Measurements from ENCODE around the gene NFAT5. TPM values are rescaled to one million over a fixed set of nuclear protein-coding genes. Genes with fewer than 3 reads are reported as not detected.
A peak's percentile ranks its signal among the peaks of the same experiment; 100 is the strongest.

NFAT5 gene
- total RNA-seq, 4 donors from 2014 or later: 76.1 to 122 (median 102) TPM

DNA sequence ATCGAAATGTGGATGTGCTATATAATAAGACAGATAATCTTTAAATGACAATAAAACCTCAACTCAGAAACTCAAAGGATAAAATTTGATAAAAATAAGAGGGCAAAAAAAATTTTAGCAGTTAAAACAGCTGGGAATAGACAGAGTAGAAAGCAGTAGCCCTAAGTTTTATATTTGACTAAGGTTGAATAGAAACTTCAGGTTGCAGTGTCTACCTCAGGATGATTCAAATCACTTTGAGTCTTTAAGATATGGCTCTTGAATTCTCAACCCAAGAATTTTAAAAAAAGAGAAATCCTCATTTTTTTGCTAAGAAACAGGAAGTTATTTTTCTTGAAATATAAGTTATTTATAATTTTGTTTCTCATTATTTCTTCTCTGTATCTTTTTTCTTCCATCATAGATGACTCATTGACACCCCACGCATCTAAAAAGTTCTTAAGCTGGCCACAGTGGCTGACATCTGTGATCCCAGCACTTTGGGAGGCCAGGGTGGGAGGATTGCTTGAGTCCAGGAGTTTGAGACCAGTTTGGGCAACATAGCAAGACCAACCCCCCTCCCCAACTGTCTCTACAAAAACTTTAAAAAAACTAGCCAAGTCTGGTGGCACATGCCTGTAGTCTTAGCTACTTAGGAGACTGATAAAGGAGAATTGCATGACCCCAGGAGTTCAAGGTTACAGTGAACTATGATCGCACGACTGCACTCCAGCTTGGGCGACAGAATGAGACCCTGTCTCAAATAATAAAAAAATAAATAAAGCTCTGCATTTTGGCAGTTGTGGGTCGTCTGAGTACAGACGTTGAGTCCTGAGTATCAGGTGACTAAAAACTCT, 23.9 kb downstream of the NFAT5 start:
- H3K27me3 ChIP-seq: no peaks in the 10 kb centered on the region
- H3K9me3 ChIP-seq: no peaks in the 10 kb centered on the region
- no peak overlapping the region for H3K4me3 ChIP-seq (replicated peaks in 1 of 3)
- H3K36me3 ChIP-seq: no peaks in the 10 kb centered on the region
- TF ChIP-seq, protein P1, sequence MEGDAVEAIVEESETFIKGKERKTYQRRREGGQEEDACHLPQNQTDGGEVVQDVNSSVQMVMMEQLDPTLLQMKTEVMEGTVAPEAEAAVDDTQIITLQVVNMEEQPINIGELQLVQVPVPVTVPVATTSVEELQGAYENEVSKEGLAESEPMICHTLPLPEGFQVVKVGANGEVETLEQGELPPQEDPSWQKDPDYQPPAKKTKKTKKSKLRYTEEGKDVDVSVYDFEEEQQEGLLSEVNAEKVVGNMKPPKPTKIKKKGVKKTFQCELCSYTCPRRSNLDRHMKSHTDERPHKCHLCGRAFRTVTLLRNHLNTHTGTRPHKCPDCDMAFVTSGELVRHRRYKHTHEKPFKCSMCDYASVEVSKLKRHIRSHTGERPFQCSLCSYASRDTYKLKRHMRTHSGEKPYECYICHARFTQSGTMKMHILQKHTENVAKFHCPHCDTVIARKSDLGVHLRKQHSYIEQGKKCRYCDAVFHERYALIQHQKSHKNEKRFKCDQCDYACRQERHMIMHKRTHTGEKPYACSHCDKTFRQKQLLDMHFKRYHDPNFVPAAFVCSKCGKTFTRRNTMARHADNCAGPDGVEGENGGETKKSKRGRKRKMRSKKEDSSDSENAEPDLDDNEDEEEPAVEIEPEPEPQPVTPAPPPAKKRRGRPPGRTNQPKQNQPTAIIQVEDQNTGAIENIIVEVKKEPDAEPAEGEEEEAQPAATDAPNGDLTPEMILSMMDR (IDR thresholded peaks at IDR 0.05): no peak
- TF ChIP-seq POLR2A (IDR thresholded peaks at IDR 0.05): no peak
- intact Hi-C loops (cut with DNase I): no loop called here
- H3K27ac ChIP-seq: peak overlapping the region in 1 of 3 donors; percentile 9
- 75 to 85% methylated on average over 7 of the region's 7 CpGs for WGBS, 2 donors
- DNase-seq: no peak
- peaks cover 0 to 6% of the 10 kb centered on the region in 2 donors for H3K4me1 ChIP-seq

DNA sequence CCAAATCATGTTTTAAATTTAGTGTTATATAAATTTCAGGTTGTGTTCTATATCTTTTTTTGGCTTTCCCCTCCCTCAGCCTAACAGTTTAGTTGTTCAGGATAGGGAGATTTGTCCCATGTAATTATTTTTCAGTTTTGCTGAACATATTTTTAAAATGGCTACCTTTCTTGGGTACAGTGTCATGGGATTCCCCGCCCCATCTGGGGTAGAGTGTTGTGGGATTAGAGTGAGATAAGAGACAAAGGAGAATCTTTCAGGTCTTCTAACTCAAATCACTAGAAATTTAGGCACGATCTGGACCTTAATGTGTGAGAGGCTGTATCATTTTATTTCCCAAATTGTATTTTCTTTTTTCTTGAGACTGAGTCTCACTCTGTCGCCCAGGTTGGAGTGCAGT, 24.8 kb downstream of the NFAT5 start:
- TF ChIP-seq, protein P1 (IDR thresholded peaks at IDR 0.05): no peak
- TF ChIP-seq POLR2A (IDR thresholded peaks at IDR 0.05): no peak
- 95 to 98% methylated on average over 3 of the region's 3 CpGs for WGBS, 2 donors
- no peak overlapping the region for H3K27ac ChIP-seq

DNA sequence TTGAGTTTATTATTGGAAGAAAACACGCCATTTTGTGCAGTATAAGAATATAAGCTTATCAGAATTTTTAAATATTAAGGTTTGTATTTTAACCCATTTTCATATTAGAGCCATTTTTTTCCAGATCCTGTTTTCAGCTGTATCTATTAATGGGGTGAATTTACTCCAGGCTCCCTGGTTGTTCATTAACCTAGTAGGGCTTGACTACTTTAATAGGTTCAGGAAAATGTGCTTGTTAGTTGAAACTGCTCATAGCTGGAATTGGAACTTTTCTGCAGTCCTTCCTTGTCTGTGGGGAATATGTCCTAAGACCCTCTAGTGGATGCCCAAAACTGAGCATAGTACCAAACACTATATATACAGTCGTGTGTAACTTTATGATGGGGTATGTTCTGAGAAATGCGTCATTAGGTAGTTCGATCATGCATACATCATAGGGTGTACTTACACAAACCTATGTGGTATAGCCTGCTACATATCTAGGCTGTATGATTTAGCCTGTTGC, 28.0 kb downstream of the NFAT5 start:
- Histone ChIP-seq H3K4me1 (peaks cover 10 to 26% of the 10 kb centered on the region in 2 donors), H3K27me3 (no peaks in the 10 kb centered on the region), H3K4me3 (replicated peaks in 1 of 3) (no peak overlapping the region), H3K9me3 (no peaks in the 10 kb centered on the region), H3K36me3 (no peaks in the 10 kb centered on the region), H3K27ac (no peak overlapping the region)
- DNase-seq: no peak
- 97% methylated on average over 4 of the region's 4 CpGs for WGBS, 2 donors
- TF ChIP-seq, protein P1 (IDR thresholded peaks at IDR 0.05): no peak
- TF ChIP-seq POLR2A (IDR thresholded peaks at IDR 0.05): no peak
- intact Hi-C loops (cut with DNase I): no loop called here

More for the DNA sequence above, 24.8 kb downstream of the NFAT5 start:
- Histone ChIP-seq H3K9me3 (no peaks in the 10 kb centered on the region), H3K27me3 (no peaks in the 10 kb centered on the region), H3K4me1 (peaks cover 0 to 11% of the 10 kb centered on the region in 2 donors), H3K36me3 (no peaks in the 10 kb centered on the region), H3K4me3 (replicated peaks in 1 of 3) (no peak overlapping the region)
- no peak for DNase-seq
- intact Hi-C loops (cut with DNase I): no loop called here

DNA sequence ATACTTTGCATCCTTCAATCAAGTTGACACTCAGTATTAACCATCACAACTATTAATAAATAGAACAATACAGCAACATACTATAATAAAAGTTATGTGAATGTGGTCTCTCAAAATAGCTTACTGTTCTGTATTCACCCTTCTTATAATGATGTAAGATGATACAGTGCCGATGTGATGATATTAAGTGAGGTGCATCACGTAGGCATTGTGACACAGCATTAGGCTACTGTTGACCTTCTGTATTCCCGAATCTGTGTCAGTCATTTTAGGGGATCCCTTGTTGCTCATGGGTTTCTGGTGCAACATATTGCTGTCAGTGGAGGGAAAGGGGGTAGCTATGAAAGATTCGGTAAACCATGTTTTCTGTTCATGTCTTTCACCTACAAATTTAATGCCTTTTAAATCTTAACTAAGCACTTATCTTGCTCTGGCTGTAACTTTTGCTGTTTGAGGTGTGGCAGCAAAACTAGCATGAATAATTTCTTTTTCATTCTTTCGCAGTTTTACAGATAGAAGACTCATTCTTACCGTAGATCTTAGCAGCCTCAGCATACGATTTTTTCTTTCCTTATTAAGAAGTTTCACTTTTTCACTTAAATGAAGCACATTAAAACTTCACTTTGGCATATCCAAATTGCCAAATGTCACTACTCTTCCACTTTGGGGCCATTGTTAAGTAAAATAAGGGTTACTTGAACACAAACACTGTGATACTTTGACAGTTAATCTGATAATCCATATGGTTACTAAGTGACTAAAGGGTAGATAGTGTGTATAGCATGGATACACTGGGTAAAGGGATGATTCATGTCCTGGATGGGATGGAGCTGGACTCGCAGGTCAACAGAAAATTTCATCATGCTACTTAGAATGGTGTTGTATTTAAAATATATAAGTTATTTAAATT, 29.6 kb downstream of the NFAT5 start:
- DNase-seq: no peak
- intact Hi-C loops (cut with DNase I): no loop called here
- Histone ChIP-seq H3K27ac (no peak overlapping the region), H3K4me3 (replicated peaks in 1 of 3) (no peak overlapping the region), H3K9me3 (no peaks in the 10 kb centered on the region), H3K4me1 (peaks cover 25 to 29% of the 10 kb centered on the region in 2 donors), H3K36me3 (no peaks in the 10 kb centered on the region), H3K27me3 (no peaks in the 10 kb centered on the region)
- no peak for TF ChIP-seq POLR2A (IDR thresholded peaks at IDR 0.05)
- TF ChIP-seq, protein P1 (IDR thresholded peaks at IDR 0.05): no peak
- WGBS, 2 donors: 91% methylated on average over 8 of the region's 8 CpGs
